Subcutaneous abdominal adipose tissue (tissue), 5 donors: ENCODE measurements around the gene SINHCAF.

Experiments
- H3K27ac ChIP-seq: one replicate; pipeline ENCODE4 v1.7.0; 2013; ENCODE audit warnings: low read depth, mild to moderate bottlenecking, inconsistent platforms, low read length, moderate library complexity
- H3K27me3 ChIP-seq, 5 donors: one replicate each; pipeline ENCODE4 v1.7.0; 2013; ENCODE audit warnings: low read length in 5 of 5, inconsistent platforms in 1 of 5; ENCODE audit not compliant: control insufficient read depth in 5 of 5, insufficient read depth in 4 of 5
- H3K36me3 ChIP-seq, 5 donors: one replicate each; pipeline ENCODE4 v1.7.0; 2013; ENCODE audit warnings: low read length in 5 of 5; ENCODE audit not compliant: control insufficient read depth in 5 of 5, insufficient read depth in 5 of 5
- H3K4me1 ChIP-seq, 5 donors: one replicate each; pipeline ENCODE4 v1.7.0; 2013; ENCODE audit warnings: low read length in 5 of 5, mild to moderate bottlenecking in 3 of 5, moderate library complexity in 1 of 5; ENCODE audit not compliant: control insufficient read depth in 5 of 5, insufficient read depth in 5 of 5
- H3K4me3 ChIP-seq, 5 donors: one replicate each; pipeline ENCODE4 v1.7.0; 2013; ENCODE audit warnings: low read length in 5 of 5, low read depth in 1 of 5
- H3K9ac ChIP-seq, 5 donors: one replicate each; pipeline ENCODE4 v1.7.0; 2013; ENCODE audit warnings: low read length in 5 of 5, mild to moderate bottlenecking in 4 of 5, moderate library complexity in 3 of 5
- H3K9me3 ChIP-seq, 5 donors: one replicate each; pipeline ENCODE4 v1.7.0; 2013; ENCODE audit warnings: low read length in 5 of 5; ENCODE audit not compliant: control insufficient read depth in 5 of 5
- donor health status: healthy.
- donor health status: healthy.
- donor health status: healthy.
- donor health status: healthy.
- donor health status: healthy.

Gene SINHCAF

GRCh38 chr12:31309279-31309678 is 16.7 kb downstream of the SINHCAF start:
- Histone ChIP-seq H3K27ac (no peak overlapping the region), H3K9me3 (no peaks in the 10 kb centered on the region), H3K4me1 (no peaks in the 10 kb centered on the region), H3K27me3 (no peaks in the 10 kb centered on the region), H3K36me3 (peaks cover 0 to 6% (median 0%) of the 10 kb centered on the region in 5 donors), H3K4me3 (no peak overlapping the region), H3K9ac (no peak overlapping the region)

- Histone ChIP-seq H3K27ac (no peak overlapping the region), H3K36me3 (peaks cover 0 to 17% (median 0%) of the 10 kb centered on the region in 5 donors), H3K4me1 (no peaks in the 10 kb centered on the region), H3K27me3 (no peaks in the 10 kb centered on the region), H3K9me3 (no peaks in the 10 kb centered on the region), H3K4me3 (no peak overlapping the region), H3K9ac (no peak overlapping the region)
Observed at GRCh38 chr12:31308116-31308515, 17.8 kb downstream of the SINHCAF start.

GRCh38 chr12:31306866-31307265 is 19.1 kb downstream of the SINHCAF start:
- no peak overlapping the region for H3K9ac ChIP-seq
- no peaks in the 10 kb centered on the region for H3K9me3 ChIP-seq
- no peak overlapping the region for H3K27ac ChIP-seq
- no peaks in the 10 kb centered on the region for H3K4me1 ChIP-seq
- no peak overlapping the region for H3K4me3 ChIP-seq
- H3K27me3 ChIP-seq, result no peaks in the 10 kb centered on the region
- peaks cover 0 to 25% (median 0%) of the 10 kb centered on the region in 5 donors for H3K36me3 ChIP-seq

- Histone ChIP-seq H3K4me3 (no peak overlapping the region), H3K27ac (no peak overlapping the region)
Observed at GRCh38 chr12:31303466-31303865, 22.5 kb downstream of the SINHCAF start.

GRCh38 chr12:31301311-31301710 is 24.6 kb downstream of the SINHCAF start:
- H3K4me3 ChIP-seq, result no peak overlapping the region
- no peaks in the 10 kb centered on the region for H3K27me3 ChIP-seq
- no peak overlapping the region for H3K9ac ChIP-seq
- no peaks in the 10 kb centered on the region for H3K4me1 ChIP-seq
- H3K36me3 ChIP-seq, result peaks cover 0 to 25% (median 4%) of the 10 kb centered on the region in 5 donors
- H3K27ac ChIP-seq, result no peak overlapping the region
- no peaks in the 10 kb centered on the region for H3K9me3 ChIP-seq

More at GRCh38 chr12:31303466-31303865, 22.5 kb downstream of the SINHCAF start:
- Histone ChIP-seq H3K27me3 (no peaks in the 10 kb centered on the region), H3K9ac (no peak overlapping the region), H3K4me1 (no peaks in the 10 kb centered on the region), H3K9me3 (no peaks in the 10 kb centered on the region), H3K36me3 (peaks cover 0 to 25% (median 0%) of the 10 kb centered on the region in 5 donors)

- H3K4me1 ChIP-seq, result no peaks in the 10 kb centered on the region
- peaks cover 0 to 25% (median 4%) of the 10 kb centered on the region in 5 donors for H3K36me3 ChIP-seq
- no peak overlapping the region for H3K27ac ChIP-seq
- H3K9me3 ChIP-seq, result no peaks in the 10 kb centered on the region
- H3K27me3 ChIP-seq, result no peaks in the 10 kb centered on the region
- no peak overlapping the region for H3K9ac ChIP-seq
- no peak overlapping the region for H3K4me3 ChIP-seq
Observed at GRCh38 chr12:31300783-31301182, 25.2 kb downstream of the SINHCAF start.

- H3K4me1 ChIP-seq, result no peaks in the 10 kb centered on the region
- no peaks in the 10 kb centered on the region for H3K27me3 ChIP-seq
- no peaks in the 10 kb centered on the region for H3K9me3 ChIP-seq
- H3K4me3 ChIP-seq, result no peak overlapping the region
- H3K36me3 ChIP-seq, result peaks cover 0 to 25% (median 4%) of the 10 kb centered on the region in 5 donors
- H3K9ac ChIP-seq, result no peak overlapping the region
- no peak overlapping the region for H3K27ac ChIP-seq
Observed at GRCh38 chr12:31300341-31300740, 25.6 kb downstream of the SINHCAF start.

- Histone ChIP-seq H3K4me3 (no peak overlapping the region), H3K9me3 (no peaks in the 10 kb centered on the region), H3K27ac (no peak overlapping the region), H3K36me3 (peaks cover 7 to 27% (median 10%) of the 10 kb centered on the region in 5 donors), H3K9ac (no peak overlapping the region), H3K27me3 (no peaks in the 10 kb centered on the region), H3K4me1 (no peaks in the 10 kb centered on the region)
Observed at GRCh38 chr12:31298922-31299321, 27.0 kb downstream of the SINHCAF start.

- Histone ChIP-seq H3K36me3 (peaks cover 7 to 23% (median 12%) of the 10 kb centered on the region in 5 donors), H3K4me3 (no peak overlapping the region), H3K9me3 (no peaks in the 10 kb centered on the region), H3K4me1 (no peaks in the 10 kb centered on the region), H3K9ac (no peak overlapping the region), H3K27ac (no peak overlapping the region), H3K27me3 (no peaks in the 10 kb centered on the region)
Observed at GRCh38 chr12:31298515-31298910, 27.4 kb downstream of the SINHCAF start.

GRCh38 chr12:31297572-31298514 is 28.1 kb downstream of the SINHCAF start:
- H3K36me3 ChIP-seq, result peaks cover 10 to 19% (median 14%) of the 10 kb centered on the region in 5 donors

More at GRCh38 chr12:31297572-31298514, 28.1 kb downstream of the SINHCAF start:
- Histone ChIP-seq H3K4me1 (no peaks in the 10 kb centered on the region), H3K4me3 (no peak overlapping the region), H3K27me3 (no peaks in the 10 kb centered on the region), H3K27ac (no peak overlapping the region), H3K9me3 (no peaks in the 10 kb centered on the region), H3K9ac (no peak overlapping the region)
